Measurements from ENCODE around the gene FAHD2A.
"Not testable (repeated sequence)": the region's sequence is repeated elsewhere in the genome, so short reads cannot be mapped to it uniquely, and the experiment has no call there.

GRCh38 chr2:95433973-95434372 lies 31.5 kb downstream of the FAHD2A start:
- not testable (repeated sequence) for TF ChIP-seq SUZ12 (IDR thresholded peaks at IDR 0.05; ENCODE audit: extremely low read depth, insufficient read depth, insufficient read length); YY1 (IDR thresholded peaks at IDR 0.05; ENCODE audit: insufficient read depth, insufficient read length)

All from NT2/D1 (cell line).